ENCODE measurements around the gene CKAP2. TPM values are rescaled to one million over a fixed set of nuclear protein-coding genes. Genes with fewer than 3 reads are reported as not detected.

CKAP2 gene
- total RNA-seq, 1 experiment from 2014 or later, result 32.0 TPM

Other genes with a start within 250 kb of the CKAP2 start
- 1.5 and 1.6 TPM in 2 replicates for gene THSD1, start 49.3 kb upstream of the CKAP2 start, total RNA-seq (2014; rRNA removed; shearing (Covaris generic))
- 17.9 and 26.7 TPM in 2 replicates for gene VPS36, start 4.8 kb upstream of the CKAP2 start, total RNA-seq (2014; rRNA removed; shearing (Covaris generic))
- gene HNRNPA1L2, start 187.0 kb downstream of the CKAP2 start, total RNA-seq (2014; rRNA removed; shearing (Covaris generic)), result 0.64 and 2.3 TPM in 2 replicates
- gene SUGT1, start 197.4 kb downstream of the CKAP2 start, total RNA-seq (2014; rRNA removed; shearing (Covaris generic)), result 23.7 and 24.0 TPM in 2 replicates